Endothelial cell of umbilical vein (primary cell): ENCODE measurements around the gene IFITM5. TPM values are rescaled to one million over a fixed set of nuclear protein-coding genes. Genes with fewer than 3 reads are reported as not detected.
"Not testable (repeated sequence)": the region's sequence is repeated elsewhere in the genome, so short reads cannot be mapped to it uniquely, and the experiment has no call there.

ENCODE experiments used
- BruUV-seq: library from RNA; stranded (reverse); fragments of 400-500 nt; replicated peaks from 2 replicates; lab custom pipeline; 2021; lab: Mats Ljungman, UMichigan
- CTCF ChIA-PET: fragments of 300-600, 350-600 bp; sonication (Branson Sonifier 250); formaldehyde crosslinking; loops from one replicate; lab custom pipeline; 2021; ENCODE audit warnings: antibody characterized with exemption, inconsistent platforms; lab: Charles Lee
- POLR2A ChIA-PET: fragments of 300-600, 350-600 bp; sonication (Branson Sonifier 250); formaldehyde crosslinking; loops from one replicate; lab custom pipeline; 2021; ENCODE audit warnings: antibody characterized with exemption, inconsistent platforms; lab: Charles Lee
- DNase-seq: peaks from one replicate; pipeline ENCODE4 v3.0.0-alpha.2; 2011; ENCODE audit warnings: low read depth, low spot score
- FAIRE-seq: peaks from 2 replicates; lab custom pipeline; 2011; peaks lifted over from hg19 to GRCh38; lab: Jason Lieb, UNC
- H2AFZ ChIP-seq: 2 replicates; pipeline ENCODE4 v1.6.0; 2012; ENCODE audit warnings: low read depth, low read length, control low read depth, inconsistent platforms
- H3K27ac ChIP-seq: 2 replicates; pipeline ENCODE4 v1.5.1; 2011; ENCODE audit warnings: low read depth, mild to moderate bottlenecking, control low read depth, low read length, moderate library complexity; ENCODE audit not compliant: insufficient read depth
- H3K27me3 ChIP-seq, 2 experiments: 2 replicates each; pipeline versions ENCODE4 v1.6.0 to v1.6.1; 2011; ENCODE audit warnings: low read length in 2 of 2, mixed read lengths in 1 of 2; ENCODE audit not compliant: control insufficient read depth in 2 of 2, insufficient read depth in 2 of 2
- H3K36me3 ChIP-seq, 2 experiments: 2 replicates in 1 of 2; 3 replicates in 1 of 2; pipeline ENCODE4 v1.5.1; 2011; ENCODE audit warnings: low read length in 2 of 2, mild to moderate bottlenecking in 1 of 2, moderate library complexity in 1 of 2; ENCODE audit not compliant: control insufficient read depth in 2 of 2, insufficient read depth in 2 of 2; ENCODE audit errors: extremely low read depth in 1 of 2
- H3K4me1 ChIP-seq: 3 replicates; pipeline ENCODE4 v1.5.1; 2011; ENCODE audit warnings: mild to moderate bottlenecking, low read length; ENCODE audit not compliant: control insufficient read depth, insufficient read depth; ENCODE audit errors: extremely low read depth
- H3K4me2 ChIP-seq: 2 replicates; pipeline ENCODE4 v1.6.1; 2011; ENCODE audit warnings: low read length, control low read depth, mixed read lengths; ENCODE audit not compliant: insufficient read depth
- H3K4me3 ChIP-seq, 3 experiments: fragments of 200-600 bp in 1 of 3; sonication (generic), shearing (Covaris generic) in 1 of 3; replicated peaks in 1 of 3; 2 replicates each; pipeline ENCODE4 v1.5.1; 2011 to 2016; ENCODE audit warnings: control low read depth in 3 of 3, low read length in 3 of 3, mild to moderate bottlenecking in 2 of 3, inconsistent platforms in 1 of 3, low read depth in 1 of 3, moderate library complexity in 1 of 3; ENCODE audit not compliant: insufficient read depth in 1 of 3
- H3K79me2 ChIP-seq: 2 replicates; pipeline ENCODE4 v1.6.0; 2012; ENCODE audit warnings: low read length, inconsistent platforms; ENCODE audit not compliant: control insufficient read depth, insufficient read depth
- H3K9ac ChIP-seq: replicated peaks from 2 replicates; pipeline ENCODE3; 2011; ENCODE audit warnings: low read length, control low read depth; ENCODE audit not compliant: insufficient read depth; ENCODE audit errors: extremely low read depth
- H3K9me1 ChIP-seq: replicated peaks from 3 replicates; pipeline ENCODE4 v1.6.0; 2011; ENCODE audit warnings: mild to moderate bottlenecking, low read length; ENCODE audit not compliant: control insufficient read depth, insufficient read depth; ENCODE audit errors: extremely low read depth
- H3K9me3 ChIP-seq: replicated peaks from 2 replicates; pipeline ENCODE4 v1.5.1; 2012; ENCODE audit warnings: low read length, inconsistent platforms; ENCODE audit not compliant: control insufficient read depth, insufficient read depth
- H4K20me1 ChIP-seq: replicated peaks from 2 replicates; pipeline ENCODE3; 2011; ENCODE audit warnings: mild to moderate bottlenecking, low read length; ENCODE audit not compliant: control insufficient read depth, insufficient read depth; ENCODE audit errors: extremely low read depth
- EZH2 ChIP-seq: IDR thresholded peaks from 2 replicates; pipeline ENCODE4 v1.6.1; 2012; ENCODE audit warnings: borderline replicate concordance, low read depth, mild to moderate bottlenecking, moderate library complexity, low read length, inconsistent platforms; ENCODE audit not compliant: severe bottlenecking
- FOS ChIP-seq: IDR thresholded peaks from 2 replicates; pipeline ENCODE4 v1.6.1; 2011; ENCODE audit warnings: mild to moderate bottlenecking, low read length, moderate library complexity, borderline replicate concordance; ENCODE audit not compliant: insufficient read depth
- GATA2 ChIP-seq: IDR thresholded peaks from 2 replicates; pipeline ENCODE4 v1.7.0; 2011; ENCODE audit warnings: low read depth, mild to moderate bottlenecking, moderate library complexity, mixed read lengths, low read length; ENCODE audit not compliant: insufficient read length, insufficient read depth
- JUN ChIP-seq: IDR thresholded peaks from 2 replicates; pipeline ENCODE4 v1.6.1; 2011; ENCODE audit warnings: borderline replicate concordance, low read depth; ENCODE audit not compliant: insufficient read length, insufficient read depth
- MYC ChIP-seq: IDR thresholded peaks from one replicate; pipeline ENCODE4 v1.6.1; 2011; ENCODE audit warnings: mild to moderate bottlenecking, low read depth, low read length
- POLR2A ChIP-seq: IDR thresholded peaks from 2 replicates; pipeline ENCODE4 v1.6.1; 2012; ENCODE audit warnings: low read depth, mild to moderate bottlenecking, control low read depth, low read length
- POLR2AphosphoS5 ChIP-seq: IDR thresholded peaks from 2 replicates; pipeline ENCODE4 v1.6.1; 2012; ENCODE audit warnings: low read depth, mild to moderate bottlenecking, control low read depth, low read length, moderate library complexity; ENCODE audit not compliant: insufficient read depth
- dilution Hi-C: fragments of 300-500 bp; cut with MboI; formaldehyde crosslinking; loops from one replicate; pipeline ENCODE4 v1.15.0; 2019; ENCODE audit warnings: low sequenced_read_pairs; ENCODE audit not compliant: extremely low pct_ligation_motif_present
- intact Hi-C: fragments of 100-400 bp; cut with micrococcal nuclease; formaldehyde crosslinking; loops from one replicate; pipeline ENCODE4 v1.10.0; 2022
- polyA plus RNA-seq, 4 experiments: library from polyadenylated mRNA; depleted of rRNA in 3 of 4; stranded (reverse) in 3 of 4; unstranded in 1 of 4; fragments of >200 nt; gene quantifications; 2 replicates each; pipeline versions ENCODE4 v1.2.1 to v1.2.3, GENCODE V29; 2011 to 2012; ENCODE audit warnings: missing spikeins in 1 of 4
- total RNA-seq: library from RNA; stranded (reverse); gene quantifications from 2 replicates; pipeline ENCODE4 v1.2.3, GENCODE V29; 2021
- TF ChIP-seq, protein P1 (sequence below): IDR thresholded peaks from 2 replicates; pipeline ENCODE4 v1.6.1; 2011; ENCODE audit not compliant: insufficient read depth, insufficient read length
- TF ChIP-seq, protein P2 (sequence below), 2 donors: IDR thresholded peaks; 1 replicate in 1 of 2; 2 replicates in 1 of 2; pipeline ENCODE4 v1.5.1; 2011; ENCODE audit warnings: low read length in 2 of 2, mild to moderate bottlenecking in 2 of 2, moderate library complexity in 2 of 2, control low read depth in 1 of 2, inconsistent platforms in 1 of 2, low read depth in 1 of 2; ENCODE audit not compliant: insufficient read depth in 1 of 2; ENCODE audit errors: extremely low read depth in 1 of 2

IFITM5 gene
- total and polyA plus RNA-seq, 2 donors (not counting 3 experiments of a cell fraction or from before 2014, with no cell fraction given): not detected

GRCh38 chr11:269146-269890, 30.0 kb downstream of the IFITM5 start:
- dilution Hi-C loops (no loop called here), intact Hi-C loops (no loop called here)
- Histone ChIP-seq H3K27me3 (peaks cover 4 to 7% of the 10 kb centered on the region in 2 experiments), H3K79me2 (no peaks in the 10 kb centered on the region), H3K36me3 (no peaks in the 10 kb centered on the region), H3K9me1 (no peaks in the 10 kb centered on the region), H2AFZ (no peak overlapping the region), H3K9me3 (no peaks in the 10 kb centered on the region), H3K27ac (no peak overlapping the region), H3K9ac (no peak overlapping the region), H4K20me1 (no peaks in the 10 kb centered on the region), H3K4me3 (no peak overlapping the region), H3K4me2 (no peak overlapping the region), H3K4me1 (no peaks in the 10 kb centered on the region)
- no peak for FAIRE-seq
- ChIA-PET POLR2A (no interaction called here), CTCF (interaction anchor here (1.0 to 1.6 kb wide), 2 partner anchors 19 to 21 kb away, joined by 3 to 6 read pairs; no protein-coding TSS in a partner anchor)
- no TSS peak for BruUV-seq
- no peak for TF ChIP-seq JUN
- TF ChIP-seq POLR2AphosphoS5: no peak
- no peak for TF ChIP-seq GATA2
- TF ChIP-seq EZH2: no peak
- TF ChIP-seq, protein P1, sequence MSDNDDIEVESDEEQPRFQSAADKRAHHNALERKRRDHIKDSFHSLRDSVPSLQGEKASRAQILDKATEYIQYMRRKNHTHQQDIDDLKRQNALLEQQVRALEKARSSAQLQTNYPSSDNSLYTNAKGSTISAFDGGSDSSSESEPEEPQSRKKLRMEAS: no peak
- TF ChIP-seq POLR2A: no peak
- TF ChIP-seq, protein P2, sequence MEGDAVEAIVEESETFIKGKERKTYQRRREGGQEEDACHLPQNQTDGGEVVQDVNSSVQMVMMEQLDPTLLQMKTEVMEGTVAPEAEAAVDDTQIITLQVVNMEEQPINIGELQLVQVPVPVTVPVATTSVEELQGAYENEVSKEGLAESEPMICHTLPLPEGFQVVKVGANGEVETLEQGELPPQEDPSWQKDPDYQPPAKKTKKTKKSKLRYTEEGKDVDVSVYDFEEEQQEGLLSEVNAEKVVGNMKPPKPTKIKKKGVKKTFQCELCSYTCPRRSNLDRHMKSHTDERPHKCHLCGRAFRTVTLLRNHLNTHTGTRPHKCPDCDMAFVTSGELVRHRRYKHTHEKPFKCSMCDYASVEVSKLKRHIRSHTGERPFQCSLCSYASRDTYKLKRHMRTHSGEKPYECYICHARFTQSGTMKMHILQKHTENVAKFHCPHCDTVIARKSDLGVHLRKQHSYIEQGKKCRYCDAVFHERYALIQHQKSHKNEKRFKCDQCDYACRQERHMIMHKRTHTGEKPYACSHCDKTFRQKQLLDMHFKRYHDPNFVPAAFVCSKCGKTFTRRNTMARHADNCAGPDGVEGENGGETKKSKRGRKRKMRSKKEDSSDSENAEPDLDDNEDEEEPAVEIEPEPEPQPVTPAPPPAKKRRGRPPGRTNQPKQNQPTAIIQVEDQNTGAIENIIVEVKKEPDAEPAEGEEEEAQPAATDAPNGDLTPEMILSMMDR (IDR thresholded peaks at IDR 0.05; ENCODE audit: extremely low read depth in 1 of 2, insufficient read depth in 1 of 2, low read depth in 1 of 2, low read length in 2 of 2): no peak
- no peak for TF ChIP-seq FOS
- TF ChIP-seq MYC: no peak
- DNase-seq: no peak

GRCh38 chr11:268716-269145, 30.6 kb downstream of the IFITM5 start:
- BruUV-seq, FAIRE-seq, H3K36me3 ChIP-seq, H3K27ac ChIP-seq, H3K9me3 ChIP-seq, POLR2A ChIA-PET, H3K27me3 ChIP-seq, dilution Hi-C loops, H3K4me3 ChIP-seq, H3K9ac ChIP-seq, H2AFZ ChIP-seq, intact Hi-C loops, H4K20me1 ChIP-seq, DNase-seq, H3K4me1 ChIP-seq, H3K79me2 ChIP-seq, H3K4me2 ChIP-seq, H3K9me1 ChIP-seq: not testable (repeated sequence)
- CTCF ChIA-PET: interaction anchor here (1.0 to 1.6 kb wide), 2 partner anchors 18 to 21 kb away, joined by 3 to 6 read pairs; no protein-coding TSS in a partner anchor
